Gastrocnemius medialis (tissue), 4 donors: Measurements from ENCODE around the gene IQCC. TPM values are rescaled to one million over a fixed set of nuclear protein-coding genes. Genes with fewer than 3 reads are reported as not detected.

Source experiments
- ATAC-seq, 2 donors: fragments of 150-250 bp; one replicate each; pipeline ENCODE4 v1.9.1; 2016
- DNase-seq, 2 donors: peaks; one replicate each; pipeline ENCODE4 v3.0.0-alpha.2; 2019
- H3K27ac ChIP-seq, 4 donors: fragments of 200-600 bp; sonication (generic); 1 replicate in 1 of 4; 2 replicates in 3 of 4; pipeline ENCODE4 v1.5.1; 2016 to 2018; ENCODE audit warnings: mild to moderate bottlenecking in 2 of 4, moderate library complexity in 1 of 4
- H3K27me3 ChIP-seq, 3 donors: fragments of 200-600 bp; sonication (generic) in 2 of 3; 1 replicate in 1 of 3; 2 replicates in 2 of 3; pipeline versions ENCODE4 v1.5.1 to v1.6.0; 2016 to 2019; ENCODE audit warnings: mild to moderate bottlenecking in 1 of 3, moderate library complexity in 1 of 3
- H3K36me3 ChIP-seq, 2 donors: fragments of 200-600 bp; sonication (generic) in 1 of 2; one replicate each; pipeline ENCODE4 v1.5.1; 2017 to 2018
- H3K4me1 ChIP-seq, 2 donors: fragments of 200-600 bp; sonication (generic) in 1 of 2; one replicate each; pipeline ENCODE4 v1.5.1; 2016 to 2017; ENCODE audit warnings: mild to moderate bottlenecking in 2 of 2
- H3K4me3 ChIP-seq, 4 donors: fragments of 200-600 bp; sonication (generic) in 3 of 4; 1 replicate in 1 of 4; 2 replicates in 3 of 4; pipeline ENCODE4 v1.5.1; 2016 to 2019; ENCODE audit warnings: mild to moderate bottlenecking in 2 of 4
- H3K9me3 ChIP-seq, 3 donors: fragments of 200-600 bp; sonication (generic) in 2 of 3; 1 replicate in 1 of 3; 2 replicates in 2 of 3; pipeline ENCODE4 v1.5.1; 2016 to 2019
- POLR2A ChIP-seq, 2 donors: fragments of 450-650 bp; IDR thresholded peaks; one replicate each; pipeline ENCODE4 v1.6.1; 2017; ENCODE audit warnings: antibody characterized with exemption in 2 of 2, mild to moderate bottlenecking in 2 of 2, moderate library complexity in 2 of 2
- in situ Hi-C, 4 donors: fragments of 200-750 bp; cut with MboI; loops; one replicate each; pipeline versions ENCODE4 v1.15.0 to v1.8.0; 2017; ENCODE audit warnings: low sequenced_read_pairs in 4 of 4
- intact Hi-C: fragments of 100-400 bp; cut with DNase I; formaldehyde crosslinking; loops from one replicate; pipeline ENCODE4 v1.15.1; 2023; ENCODE audit warnings: low total_unique reads
- total RNA-seq, 4 donors: library from RNA; depleted of rRNA; stranded (reverse); fragments of >200 nt; gene quantifications; one replicate each; pipeline versions ENCODE4 v1.1.0 to v1.2.3, GENCODE V29; 2016
- TF ChIP-seq, protein P1 (sequence below), 5 experiments: fragments of 450-650 bp in 3 of 5; fragments of 200-600 bp in 2 of 5; sonication (generic) in 2 of 5; IDR thresholded peaks in 4 of 5; conservative IDR thresholded peaks in 1 of 5; 1 replicate in 4 of 5; 2 replicates in 1 of 5; pipeline ENCODE4 v1.5.1; 2016 to 2019; ENCODE audit warnings: antibody characterized with exemption in 5 of 5, mild to moderate bottlenecking in 3 of 5, moderate library complexity in 3 of 5

Gene IQCC
- total RNA-seq, 4 donors from 2014 or later = 0.49 to 0.93 (median 0.83) TPM

GRCh38 chr1:32180186-32181060 is 25.0 kb upstream of the IQCC start:
- H3K4me1 ChIP-seq = peaks cover 38 to 47% of the 10 kb centered on the region in 2 donors
- in situ Hi-C loops = no loop called here
- H3K27ac ChIP-seq = peak overlapping the region; percentile 92 to 98 (median 94)
- H3K27me3 ChIP-seq = no peaks in the 10 kb centered on the region
- peaks cover 0 to 34% of the 10 kb centered on the region in 2 donors for H3K36me3 ChIP-seq
- TF ChIP-seq, protein P1, sequence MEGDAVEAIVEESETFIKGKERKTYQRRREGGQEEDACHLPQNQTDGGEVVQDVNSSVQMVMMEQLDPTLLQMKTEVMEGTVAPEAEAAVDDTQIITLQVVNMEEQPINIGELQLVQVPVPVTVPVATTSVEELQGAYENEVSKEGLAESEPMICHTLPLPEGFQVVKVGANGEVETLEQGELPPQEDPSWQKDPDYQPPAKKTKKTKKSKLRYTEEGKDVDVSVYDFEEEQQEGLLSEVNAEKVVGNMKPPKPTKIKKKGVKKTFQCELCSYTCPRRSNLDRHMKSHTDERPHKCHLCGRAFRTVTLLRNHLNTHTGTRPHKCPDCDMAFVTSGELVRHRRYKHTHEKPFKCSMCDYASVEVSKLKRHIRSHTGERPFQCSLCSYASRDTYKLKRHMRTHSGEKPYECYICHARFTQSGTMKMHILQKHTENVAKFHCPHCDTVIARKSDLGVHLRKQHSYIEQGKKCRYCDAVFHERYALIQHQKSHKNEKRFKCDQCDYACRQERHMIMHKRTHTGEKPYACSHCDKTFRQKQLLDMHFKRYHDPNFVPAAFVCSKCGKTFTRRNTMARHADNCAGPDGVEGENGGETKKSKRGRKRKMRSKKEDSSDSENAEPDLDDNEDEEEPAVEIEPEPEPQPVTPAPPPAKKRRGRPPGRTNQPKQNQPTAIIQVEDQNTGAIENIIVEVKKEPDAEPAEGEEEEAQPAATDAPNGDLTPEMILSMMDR (IDR thresholded peaks at IDR 0.05 in 4 of 5, conservative IDR thresholded peaks at IDR 0.05 in 1 of 5) = no peak
- no peak for TF ChIP-seq POLR2A (IDR thresholded peaks at IDR 0.05)
- intact Hi-C loops = no loop called here
- peak overlapping the region; percentile 69 to 84 (median 76) for H3K4me3 ChIP-seq
- DNase-seq (peak in 1 of 2 donors; percentile 49), ATAC-seq (peak in 1 of 2 donors; percentile 31)
- H3K9me3 ChIP-seq = no peaks in the 10 kb centered on the region

DNA sequence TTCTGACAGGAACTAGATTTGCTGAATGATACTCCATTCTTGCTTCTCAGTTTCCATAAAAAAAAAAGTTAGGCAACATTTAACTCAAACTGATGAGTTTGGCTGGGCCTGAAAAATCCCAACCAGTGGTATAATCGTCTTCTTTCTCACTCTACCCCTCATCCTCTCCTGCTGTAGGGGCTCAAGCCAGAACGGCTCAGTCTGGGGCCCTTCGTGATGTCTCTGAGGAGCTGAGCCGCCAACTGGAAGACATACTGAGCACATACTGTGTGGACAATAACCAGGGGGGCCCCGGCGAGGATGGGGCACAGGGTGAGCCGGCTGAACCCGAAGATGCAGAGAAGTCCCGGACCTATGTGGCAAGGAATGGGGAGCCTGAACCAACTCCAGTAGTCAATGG is 24.4 kb upstream of the IQCC start:
- Histone ChIP-seq H3K9me3 (no peaks in the 10 kb centered on the region), H3K36me3 (peaks cover 0 to 34% of the 10 kb centered on the region in 2 donors), H3K4me1 (peaks cover 38 to 47% of the 10 kb centered on the region in 2 donors), H3K27me3 (no peaks in the 10 kb centered on the region), H3K27ac (peak overlapping the region; percentile 92 to 98 (median 94)), H3K4me3 (peak overlapping the region; percentile 69 to 84 (median 76))
- intact Hi-C loops (no loop called here), in situ Hi-C loops (no loop called here)
- ATAC-seq = no peak
- TF ChIP-seq, protein P1 (IDR thresholded peaks at IDR 0.05 in 4 of 5, conservative IDR thresholded peaks at IDR 0.05 in 1 of 5) = no peak
- TF ChIP-seq POLR2A (IDR thresholded peaks at IDR 0.05) = no peak
- DNase-seq = peak in 1 of 2 donors; percentile 9

DNA sequence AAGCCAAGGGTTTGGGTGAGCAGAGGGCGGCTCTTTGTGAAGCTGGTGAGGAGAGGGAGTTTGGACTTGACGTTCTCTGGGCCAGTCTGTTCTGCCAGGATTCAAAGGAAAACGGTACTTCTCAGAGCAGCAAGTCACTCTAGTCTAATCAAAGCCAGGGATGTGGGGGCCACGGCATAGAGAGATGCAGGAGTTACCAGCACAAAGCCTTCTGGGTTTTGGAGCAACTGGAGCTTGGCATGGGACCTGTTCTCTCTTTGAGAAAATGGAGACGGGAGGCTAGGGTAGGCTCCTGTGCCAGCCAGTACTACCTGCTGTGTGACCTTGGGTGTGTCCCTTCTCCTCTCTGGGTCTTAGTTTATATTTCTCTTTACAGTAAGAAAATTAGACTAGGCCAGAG is 23.9 kb upstream of the IQCC start:
- Histone ChIP-seq H3K9me3 (no peaks in the 10 kb centered on the region), H3K27me3 (no peaks in the 10 kb centered on the region), H3K4me3 (peak overlapping the region in 1 of 4 donors; percentile 72), H3K4me1 (peaks cover 38 to 47% of the 10 kb centered on the region in 2 donors), H3K36me3 (peaks cover 0 to 34% of the 10 kb centered on the region in 2 donors), H3K27ac (peak overlapping the region; percentile 92 to 98 (median 94))
- TF ChIP-seq, protein P1 (IDR thresholded peaks at IDR 0.05 in 4 of 5, conservative IDR thresholded peaks at IDR 0.05 in 1 of 5) = no peak
- no peak for TF ChIP-seq POLR2A (IDR thresholded peaks at IDR 0.05)
- in situ Hi-C loops = no loop called here
- intact Hi-C loops = no loop called here
- ATAC-seq (no peak), DNase-seq (peak in 1 of 2 donors; percentile 10)

GRCh38 chr1:32182060-32182459 is 23.4 kb upstream of the IQCC start:
- ATAC-seq (no peak), DNase-seq (peak in 1 of 2 donors; percentile 10)
- Histone ChIP-seq H3K9me3 (no peaks in the 10 kb centered on the region), H3K4me3 (no peak overlapping the region), H3K36me3 (peaks cover 0 to 39% of the 10 kb centered on the region in 2 donors), H3K27me3 (no peaks in the 10 kb centered on the region), H3K27ac (peak overlapping the region; percentile 92 to 98 (median 94)), H3K4me1 (peaks cover 38 to 47% of the 10 kb centered on the region in 2 donors)
- in situ Hi-C loops (no loop called here), intact Hi-C loops (no loop called here)
- no peak for TF ChIP-seq POLR2A (IDR thresholded peaks at IDR 0.05)
- TF ChIP-seq, protein P1 (IDR thresholded peaks at IDR 0.05 in 4 of 5, conservative IDR thresholded peaks at IDR 0.05 in 1 of 5) = no peak
